HG03103 (cell line): ENCODE results near the gene MVB12B.

Source experiments
- ATAC-seq: cut with Tn5 transposase; IDR thresholded peaks from one replicate; pipeline ENCODE4 v1.9.1; 2021; ENCODE audit warnings: low read depth; ENCODE audit not compliant: unreplicated experiment

Gene MVB12B

GRCh38 chr9:126514037-126514821 lies 187.6 kb downstream of the MVB12B start:
- ATAC-seq = no peak

- ATAC-seq = no peak
Observed at GRCh38 chr9:126515001-126515872, 188.6 kb downstream of the MVB12B start.

GRCh38 chr9:126515873-126516505 lies 189.4 kb downstream of the MVB12B start:
- no peak for ATAC-seq

GRCh38 chr9:126516561-126516935 lies 189.9 kb downstream of the MVB12B start:
- no peak for ATAC-seq

DNA sequence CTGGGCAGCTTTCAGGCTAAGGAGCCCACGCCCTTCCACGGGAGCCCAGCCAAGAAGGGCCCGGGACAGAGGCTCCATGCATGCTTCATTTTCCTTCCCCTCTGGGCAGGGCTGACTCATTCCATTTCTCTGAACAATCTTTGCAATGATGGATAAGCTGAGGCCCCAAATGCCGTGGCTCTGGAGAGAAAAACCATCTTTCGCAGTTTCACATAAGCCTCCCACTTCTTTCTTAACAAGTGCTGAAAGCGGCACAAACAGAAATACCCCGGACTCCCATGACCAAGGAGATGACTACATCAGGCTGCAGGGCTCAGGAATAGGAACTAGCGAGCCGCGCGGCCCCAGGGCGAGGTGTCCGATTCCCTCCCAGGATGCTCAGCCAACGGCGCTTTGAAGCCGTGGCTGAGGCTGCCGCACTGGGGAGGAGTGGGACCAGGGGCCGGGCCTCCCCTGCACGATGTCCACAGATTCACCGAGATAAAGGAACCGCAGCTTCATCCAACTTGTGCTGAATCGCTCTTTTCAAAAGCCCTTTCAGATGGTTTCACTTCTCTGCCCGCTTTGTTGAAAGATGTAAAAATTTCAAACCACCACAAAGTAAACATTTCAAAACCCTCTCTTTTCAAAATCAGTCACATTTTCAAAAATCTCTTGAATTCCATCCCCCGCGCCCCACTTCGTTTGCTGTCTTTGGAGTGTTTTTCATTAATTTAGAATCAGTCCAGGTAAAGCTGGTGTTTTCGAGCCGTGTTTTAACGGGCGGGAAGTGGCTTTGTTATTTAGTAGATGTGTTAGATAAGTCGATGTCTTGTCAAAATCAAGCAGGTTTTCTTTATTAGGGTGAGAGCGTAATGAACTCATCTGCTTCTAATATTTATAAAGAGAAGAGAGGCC lies 190.6 kb downstream of the MVB12B start:
- ATAC-seq = no peak

DNA sequence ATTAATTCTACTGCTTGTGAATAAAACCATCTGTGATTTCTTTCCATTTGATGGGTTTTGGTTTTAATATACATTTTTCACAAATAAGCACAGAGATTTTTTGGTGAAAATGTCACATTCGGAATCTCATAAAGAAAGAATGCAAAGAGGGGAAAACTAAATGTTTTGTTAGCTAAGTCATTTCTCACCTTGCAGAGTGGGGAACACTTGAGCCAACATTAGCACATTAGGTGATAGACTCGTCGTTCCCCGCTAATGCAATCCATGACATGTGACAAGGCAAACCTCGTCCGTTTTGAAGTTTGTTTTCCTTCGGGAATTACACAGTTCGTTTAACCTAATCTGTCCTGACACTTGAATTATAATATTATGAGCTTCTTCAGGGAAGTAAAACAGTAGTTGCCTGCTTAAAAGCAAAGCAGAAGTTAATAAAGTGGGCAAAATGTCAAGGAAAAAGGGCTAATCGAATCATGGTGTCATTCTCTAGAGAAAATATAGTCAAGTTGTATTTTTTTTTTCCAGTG lies 191.3 kb downstream of the MVB12B start:
- ATAC-seq = no peak

- ATAC-seq = no peak
Observed at GRCh38 chr9:126518763-126519162, 192.1 kb downstream of the MVB12B start.

DNA sequence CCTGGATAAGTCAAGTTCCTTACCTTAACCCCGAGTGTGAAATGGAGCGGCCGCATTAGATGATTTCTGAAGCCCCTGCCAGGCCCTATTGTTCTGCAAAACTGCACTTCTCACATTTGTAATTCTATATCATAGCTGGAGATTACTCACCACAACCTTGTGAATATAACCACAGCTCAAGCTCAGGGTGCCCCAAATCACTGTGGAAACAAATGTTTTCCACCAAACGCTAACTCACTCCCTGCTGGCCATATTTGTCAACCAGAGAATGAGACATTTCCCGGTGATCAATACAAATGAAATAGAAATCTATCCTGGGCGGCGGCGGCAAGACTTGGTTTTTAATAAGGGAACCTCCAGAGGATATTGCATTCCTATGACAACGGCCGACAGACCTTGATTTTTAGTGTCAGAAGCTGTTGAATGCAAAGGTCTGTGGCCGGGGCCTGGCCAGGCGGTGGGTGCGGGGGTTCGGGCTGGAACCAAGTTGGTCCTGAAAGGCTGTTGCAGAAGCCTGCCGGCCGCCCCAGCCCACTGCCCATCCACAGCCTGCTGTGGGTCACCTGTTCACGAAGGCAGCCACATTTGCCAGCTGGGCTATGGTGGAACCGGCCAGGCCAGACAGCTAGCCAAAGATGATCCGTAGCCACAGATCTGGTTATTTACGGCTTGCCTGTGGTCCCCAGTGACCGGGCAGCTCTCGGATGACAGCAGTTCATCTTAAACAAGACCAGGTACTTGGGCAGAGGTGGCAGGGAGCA lies 193.2 kb downstream of the MVB12B start:
- no peak for ATAC-seq

DNA sequence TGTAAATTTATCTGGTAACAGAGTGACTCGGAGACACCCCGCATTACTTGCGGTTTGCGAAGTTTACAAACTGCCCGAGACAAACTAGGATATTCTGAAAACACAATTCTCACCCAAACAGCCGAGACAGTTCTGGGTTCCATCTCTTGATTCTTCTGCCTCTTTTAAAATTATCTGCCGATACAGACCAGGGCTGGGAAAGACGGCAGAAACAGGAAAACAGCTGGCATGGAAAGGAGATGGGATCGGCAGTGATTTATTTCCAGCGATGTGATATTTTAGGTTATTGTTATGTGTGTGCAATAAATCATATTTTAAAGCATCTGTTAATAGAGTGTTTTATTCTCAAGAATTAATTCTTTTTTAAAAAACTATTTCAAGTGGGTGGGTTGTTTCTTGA lies 193.8 kb downstream of the MVB12B start:
- no peak for ATAC-seq

DNA sequence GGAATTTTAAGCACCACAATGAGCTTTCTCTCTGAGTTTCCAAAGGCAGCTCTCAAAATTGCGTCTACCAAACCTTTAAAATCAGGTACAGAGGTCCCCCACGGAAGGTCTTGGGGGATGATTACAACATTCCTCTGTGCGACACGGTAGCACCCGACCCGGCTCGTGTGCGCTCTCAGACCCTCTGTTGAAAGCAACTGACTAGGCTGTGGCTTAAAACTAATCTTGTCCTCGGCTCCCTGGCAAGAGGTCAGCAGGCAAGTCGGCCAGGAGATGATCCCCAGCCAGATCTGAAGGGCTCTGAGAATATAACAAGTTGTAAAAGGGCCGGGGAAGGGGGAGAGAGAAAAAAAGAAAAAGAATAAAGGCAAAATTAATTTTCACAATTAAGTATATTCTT lies 194.5 kb downstream of the MVB12B start:
- no peak for ATAC-seq

- no peak for ATAC-seq
Observed at GRCh38 chr9:126521551-126521950, 194.9 kb downstream of the MVB12B start.

GRCh38 chr9:126521976-126522590 lies 195.5 kb downstream of the MVB12B start:
- ATAC-seq = no peak

- ATAC-seq = no peak
Observed at GRCh38 chr9:126522612-126523356, 196.2 kb downstream of the MVB12B start.

DNA sequence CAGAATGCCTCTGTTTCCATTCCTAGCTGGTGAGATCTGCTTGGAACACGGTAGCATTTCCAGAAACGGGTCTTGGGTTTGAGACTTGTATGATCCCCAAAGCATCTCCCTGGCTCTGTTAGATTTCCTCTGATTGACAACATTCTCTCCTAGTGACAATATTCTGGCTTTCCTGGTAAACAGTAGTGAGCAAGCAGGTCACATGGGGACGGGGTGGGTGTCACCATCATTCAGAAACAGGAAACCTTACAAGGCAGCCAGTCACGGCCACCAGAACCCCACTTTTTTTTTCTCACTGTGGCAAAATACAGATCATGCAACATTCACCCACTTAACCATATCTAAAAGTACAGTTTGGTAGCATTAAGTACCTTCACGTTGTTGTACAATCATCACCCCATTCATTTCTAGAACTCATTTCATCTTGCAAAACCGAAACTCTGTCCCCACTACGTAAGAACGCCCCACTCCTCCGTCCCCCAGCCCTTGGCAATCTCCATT lies 197.0 kb downstream of the MVB12B start:
- no peak for ATAC-seq

- no peak for ATAC-seq
Observed at GRCh38 chr9:126524353-126525077, 197.9 kb downstream of the MVB12B start.

GRCh38 chr9:126526218-126527108 lies 199.8 kb downstream of the MVB12B start:
- no peak for ATAC-seq
